HG02852 (cell line): ENCODE results near the gene DNASE2.

Experiments used
- ATAC-seq: cut with Tn5 transposase; IDR thresholded peaks from one replicate; pipeline ENCODE4 v1.9.1; 2021; ENCODE audit warnings: mild to moderate bottlenecking, moderate library complexity; ENCODE audit not compliant: unreplicated experiment

Gene DNASE2

DNA sequence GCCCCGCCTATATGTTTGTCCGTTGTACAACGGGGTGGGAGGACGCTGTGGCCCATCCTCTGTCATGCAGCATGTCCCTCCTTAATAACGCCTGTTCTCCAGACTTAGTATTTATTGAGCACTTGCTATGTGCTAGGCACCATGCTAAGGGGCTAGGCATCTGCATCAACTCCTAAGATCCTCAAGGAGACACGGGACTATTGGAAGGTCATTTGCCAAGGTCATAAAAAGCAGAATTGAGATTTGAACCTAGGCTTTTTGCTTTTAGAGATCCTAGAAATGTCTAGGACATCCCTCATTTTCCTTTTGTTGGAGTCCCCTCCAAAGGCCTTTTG lies 44.8 kb downstream of the DNASE2 start:
- no peak for ATAC-seq

DNA sequence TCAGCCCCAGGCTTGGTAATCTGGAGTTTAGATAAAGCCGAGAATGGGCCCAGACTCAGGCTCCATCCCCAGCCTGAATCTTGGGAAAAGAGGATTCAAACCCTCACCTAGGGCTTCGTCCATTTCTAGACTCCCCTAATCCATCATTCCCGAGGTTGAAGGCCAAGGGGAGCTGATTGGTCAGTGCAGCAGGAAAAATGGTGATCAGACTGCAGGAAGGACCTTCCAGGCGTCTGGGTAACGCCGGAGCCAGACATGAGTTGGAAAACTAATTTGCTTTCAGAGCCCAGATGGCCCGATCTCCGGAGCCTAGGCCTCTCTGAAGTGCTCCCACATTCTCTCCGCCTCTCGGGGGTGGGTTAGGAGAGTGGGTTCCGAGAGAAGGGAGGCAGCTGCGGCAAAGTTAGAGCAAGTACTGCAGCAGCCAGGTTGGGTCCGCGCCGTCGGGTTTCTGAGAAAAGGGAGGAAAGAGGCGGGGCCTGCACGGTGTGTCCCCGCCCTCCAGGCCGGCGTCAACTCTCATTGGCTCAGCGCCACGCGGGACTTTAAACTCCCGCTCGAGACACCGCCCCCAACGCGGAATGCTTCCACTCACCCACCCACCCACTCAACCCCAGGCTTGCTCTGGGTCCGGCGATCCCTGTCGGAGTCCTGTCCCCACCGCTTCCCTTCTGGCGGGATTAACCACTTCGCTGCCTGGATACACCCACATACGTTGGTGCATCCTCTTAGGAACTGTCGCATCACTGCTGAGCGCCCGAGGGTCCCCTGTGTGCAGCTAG lies 46.1 kb downstream of the DNASE2 start:
- ATAC-seq: no peak

DNA sequence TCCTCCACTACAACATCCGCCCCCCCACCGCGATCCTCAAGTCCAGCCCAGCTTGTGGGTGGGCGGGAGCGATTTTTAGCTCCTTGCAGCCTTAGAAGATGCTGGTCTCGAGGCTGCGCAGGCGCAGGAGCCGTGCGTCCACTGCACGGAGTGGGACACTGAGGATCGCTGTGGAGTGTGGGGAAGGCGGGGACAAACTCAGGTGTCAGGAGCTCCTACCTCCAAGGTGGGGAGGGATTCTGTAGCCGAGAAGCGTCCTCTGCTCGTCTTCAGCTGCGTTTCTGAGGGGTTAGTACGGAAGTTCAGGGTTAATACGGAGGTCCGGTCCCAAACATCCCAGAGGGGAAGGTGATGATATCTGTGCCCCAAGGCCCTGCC lies 46.7 kb downstream of the DNASE2 start, which contains the start of gene RTBDN:
RTBDN (minus strand) TSS at position 14 of the 378 bp plus-strand sequence. CDS start 4,600 bp downstream, outside the sequence.
- ATAC-seq: no peak

DNA sequence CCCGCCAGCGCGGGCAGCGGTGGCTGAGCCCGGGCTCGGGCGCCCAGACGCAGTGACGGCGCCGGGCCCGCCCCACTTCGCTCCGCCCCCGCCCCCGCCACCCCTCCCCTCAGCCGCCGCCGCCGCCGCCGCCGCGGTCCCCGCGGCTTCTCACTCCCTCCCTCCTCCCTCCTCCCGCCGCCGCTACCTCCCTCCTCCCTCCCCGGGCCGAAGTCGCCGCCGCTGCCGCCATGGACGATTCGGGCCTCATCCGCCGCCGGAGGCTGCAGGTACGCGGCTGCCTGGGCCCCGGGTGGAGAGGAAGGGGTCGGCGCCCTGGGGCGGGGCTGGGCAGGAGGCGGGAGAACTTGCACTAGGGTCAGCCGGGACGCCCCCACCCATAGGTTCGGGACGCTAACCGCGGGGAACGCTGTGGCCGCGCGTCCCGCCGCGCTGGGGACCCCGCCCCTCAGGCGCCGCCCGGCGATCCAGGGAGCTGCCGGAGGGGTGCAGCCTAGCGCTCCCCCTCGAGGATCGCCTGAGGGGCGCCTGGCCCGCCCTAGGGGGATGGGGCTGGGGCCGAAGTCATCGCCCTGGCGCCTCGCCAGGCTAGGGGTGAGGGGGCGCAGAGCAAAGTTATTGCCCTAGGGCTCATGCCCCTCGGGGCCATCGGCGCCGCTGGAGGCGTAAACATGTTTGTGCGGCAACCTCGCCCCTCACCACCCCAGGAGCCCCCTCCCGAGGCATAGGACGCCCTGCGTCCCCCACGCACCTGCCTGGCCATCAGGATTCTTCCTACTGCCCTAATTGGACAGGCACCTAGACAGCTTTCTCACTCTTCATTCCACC lies 47.3 kb downstream of the DNASE2 start:
- ATAC-seq: no peak

DNA sequence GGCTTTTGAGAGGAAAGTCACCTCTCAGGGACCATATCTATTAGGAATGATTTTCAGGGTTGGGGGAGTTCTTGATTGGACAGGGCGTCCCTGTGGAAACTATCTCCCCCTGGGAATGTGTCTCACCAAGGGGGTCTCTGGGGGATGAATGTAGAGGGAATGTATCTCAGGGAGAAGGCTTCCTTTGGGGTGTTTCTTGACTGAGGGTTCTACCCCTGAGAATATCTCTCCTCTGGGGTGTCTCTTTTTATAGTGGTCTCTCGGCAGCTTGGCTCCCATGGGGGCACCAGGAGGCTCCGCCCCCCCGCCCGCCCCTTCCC lies 47.9 kb downstream of the DNASE2 start:
- no peak for ATAC-seq

DNA sequence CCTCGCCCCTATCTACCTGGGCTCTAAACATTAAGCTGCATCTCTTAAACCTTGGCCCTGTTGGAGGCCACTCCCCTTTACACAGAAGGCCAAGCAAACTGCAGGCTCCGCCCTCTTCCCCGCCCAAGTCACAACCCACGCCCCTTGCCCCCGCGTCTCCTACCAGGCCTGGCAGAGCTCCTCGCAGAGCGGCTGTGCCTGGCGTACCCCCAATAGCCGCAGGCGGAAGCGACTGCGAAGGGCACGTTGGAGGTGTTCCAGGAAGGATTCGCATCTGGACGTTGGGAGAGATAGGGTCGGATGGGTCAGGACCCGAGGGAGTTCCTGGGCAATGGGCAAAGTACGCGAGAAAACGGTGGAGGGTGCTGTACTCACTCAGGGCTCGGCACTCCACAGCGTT lies 52.8 kb downstream of the DNASE2 start:
- no peak for ATAC-seq

DNA sequence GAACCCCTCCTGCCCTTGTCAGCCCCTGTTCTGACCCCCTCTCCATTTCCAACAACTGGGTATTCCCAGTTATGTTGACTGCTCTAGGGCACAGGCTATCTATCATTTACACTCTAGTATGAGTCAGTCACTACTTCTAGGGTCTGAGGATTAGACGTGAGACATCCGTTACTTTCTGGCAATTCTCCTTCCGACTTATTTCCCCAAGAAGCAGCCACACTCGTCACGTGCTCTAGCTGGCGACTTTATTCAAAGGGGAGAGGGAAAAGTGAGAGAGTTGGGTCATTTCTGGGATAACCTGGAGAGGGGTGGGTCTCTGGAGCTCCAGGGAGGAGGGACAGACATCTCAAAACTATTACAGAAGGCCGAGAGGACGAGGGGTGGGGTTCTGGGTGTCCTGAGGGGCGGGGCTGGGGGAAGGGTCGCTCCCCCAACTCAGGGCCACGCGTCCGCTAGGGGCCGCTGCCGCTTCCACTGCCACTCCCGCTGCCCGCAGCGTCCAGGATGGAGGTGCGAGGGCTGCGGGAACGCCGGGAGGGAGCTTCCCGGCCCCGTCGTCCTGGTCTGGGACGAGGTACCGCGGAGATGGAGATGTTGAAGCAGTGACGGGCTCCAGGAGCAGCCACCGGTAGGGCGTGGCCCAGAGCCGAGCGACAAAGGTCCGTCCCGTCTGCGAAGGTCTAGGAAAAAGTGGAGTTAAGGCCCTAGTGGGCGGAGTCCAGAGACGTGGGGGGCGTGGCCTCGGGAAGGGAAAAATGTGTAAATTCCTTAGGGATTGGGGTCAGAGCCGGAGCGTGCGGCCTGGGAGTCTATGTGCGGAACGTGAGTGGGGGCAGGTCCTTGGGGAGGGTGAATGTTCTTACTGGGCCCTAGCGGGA lies 55.8 kb downstream of the DNASE2 start:
- ATAC-seq: no peak
